RWPE2 (cell line): ENCODE measurements around the gene PSG5.
"Not testable (repeated sequence)": the region's sequence is repeated elsewhere in the genome, so short reads cannot be mapped to it uniquely, and the experiment has no call there.

Experiments used
- ATAC-seq: fragments of 200-7000 bp; cut with Tn5 transposase; 3 replicates; pipeline ENCODE4 v1.9.1; 2021; ENCODE audit warnings: low read depth
- DNase-seq: peaks from one replicate; pipeline ENCODE4 v3.0.0-alpha.2; 2020; ENCODE audit warnings: low spot score
- H3K27ac ChIP-seq: fragments of 450-650 bp; 2 replicates; pipeline ENCODE4 v1.5.1; 2017; ENCODE audit warnings: mild to moderate bottlenecking; ENCODE audit not compliant: poor library complexity, severe bottlenecking
- H3K27me3 ChIP-seq: fragments of 250-450 bp; sonication (Bioruptor Pico); 2 replicates; pipeline ENCODE4 v1.5.1; 2021; ENCODE audit warnings: mild to moderate bottlenecking, moderate library complexity; ENCODE audit not compliant: insufficient read depth, poor library complexity, severe bottlenecking
- H3K36me3 ChIP-seq: fragments of 250-450 bp; sonication (Bioruptor Pico); 2 replicates; pipeline ENCODE4 v1.5.1; 2020; ENCODE audit warnings: low read depth, mild to moderate bottlenecking, moderate library complexity
- H3K4me1 ChIP-seq: fragments of 250-450 bp; sonication (Bioruptor Pico); 2 replicates; pipeline ENCODE4 v1.5.1; 2021; ENCODE audit warnings: mild to moderate bottlenecking, moderate library complexity; ENCODE audit not compliant: insufficient read depth, poor library complexity, severe bottlenecking
- H3K4me3 ChIP-seq: fragments of 250-450 bp; sonication (Bioruptor Pico); 2 replicates; pipeline ENCODE4 v1.5.1; 2021; ENCODE audit warnings: mild to moderate bottlenecking, moderate library complexity; ENCODE audit not compliant: severe bottlenecking
- H3K9me3 ChIP-seq: fragments of 250-450 bp; sonication (Bioruptor Pico); 2 replicates; pipeline ENCODE4 v1.5.1; 2021; ENCODE audit warnings: mild to moderate bottlenecking, moderate library complexity; ENCODE audit not compliant: severe bottlenecking
- TF ChIP-seq, protein P1 (sequence below): fragments of 450-650 bp; IDR thresholded peaks from one replicate; pipeline ENCODE4 v1.5.1; 2017; ENCODE audit warnings: mild to moderate bottlenecking, moderate library complexity; ENCODE audit not compliant: poor library complexity, severe bottlenecking

PSG5 gene

DNA sequence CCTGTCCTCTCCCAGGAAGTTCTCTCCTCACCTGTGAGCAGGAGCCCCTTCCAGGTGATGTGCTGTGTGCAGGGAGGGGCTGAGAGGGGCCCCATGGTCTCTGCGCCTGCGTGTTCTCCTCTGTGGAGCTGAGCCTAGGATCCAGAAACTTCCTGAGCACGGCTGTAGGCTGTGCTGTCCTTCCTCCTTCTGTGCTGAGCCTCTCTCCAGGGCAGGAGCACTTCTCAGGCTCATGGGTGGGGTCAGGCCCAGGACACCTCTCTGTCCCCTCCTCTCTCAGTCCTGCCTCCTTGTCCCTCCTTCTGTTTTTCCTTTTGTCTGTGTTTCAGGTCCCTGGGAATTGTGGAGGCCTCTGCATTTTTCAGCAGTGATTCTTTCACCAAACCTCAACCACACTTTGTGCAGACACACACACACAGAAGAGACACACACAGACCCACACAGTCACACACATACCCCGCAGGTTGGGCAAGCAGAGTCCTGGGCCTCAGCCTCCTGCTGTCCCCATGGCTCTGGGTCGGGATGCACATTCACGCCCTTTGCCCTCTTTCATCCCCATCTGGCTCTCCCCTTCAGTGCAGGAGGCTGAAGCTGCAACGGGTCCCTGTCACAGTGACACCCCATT, at the start of gene PSG5:
Gene PSG5, minus strand, starts transcription at position 226 of the 625 bp plus-strand sequence. Its CDS starts 131 bp downstream, at position 95.
- peaks cover 19% of the 10 kb centered on the region for H3K4me1 ChIP-seq
- H3K27ac ChIP-seq, H3K27me3 ChIP-seq, DNase-seq, H3K36me3 ChIP-seq, ATAC-seq, H3K4me3 ChIP-seq, H3K9me3 ChIP-seq: not testable (repeated sequence)

DNA sequence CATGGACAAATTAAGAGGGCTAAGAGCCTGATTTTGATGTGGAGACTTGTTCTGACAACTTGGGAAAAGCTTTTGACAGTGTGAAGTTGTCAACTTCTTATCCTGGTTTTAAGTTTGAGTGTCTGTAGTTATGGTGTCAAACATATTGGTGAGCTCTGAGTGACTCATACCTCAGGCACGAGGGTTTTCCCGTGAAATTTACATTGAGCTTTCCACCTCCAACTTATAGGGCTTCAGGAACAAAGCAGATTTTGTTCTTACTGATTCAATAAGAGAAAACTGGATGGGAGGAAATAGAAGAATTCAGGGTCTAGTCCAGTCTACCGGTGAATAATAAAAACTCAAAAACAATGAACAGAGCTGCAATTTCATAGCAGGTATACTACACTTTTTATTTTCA, 49.4 kb upstream of the PSG5 start:
- H3K4me1 ChIP-seq, DNase-seq, ATAC-seq, H3K9me3 ChIP-seq, H3K4me3 ChIP-seq, H3K27ac ChIP-seq, H3K36me3 ChIP-seq, H3K27me3 ChIP-seq: not testable (repeated sequence)

DNA sequence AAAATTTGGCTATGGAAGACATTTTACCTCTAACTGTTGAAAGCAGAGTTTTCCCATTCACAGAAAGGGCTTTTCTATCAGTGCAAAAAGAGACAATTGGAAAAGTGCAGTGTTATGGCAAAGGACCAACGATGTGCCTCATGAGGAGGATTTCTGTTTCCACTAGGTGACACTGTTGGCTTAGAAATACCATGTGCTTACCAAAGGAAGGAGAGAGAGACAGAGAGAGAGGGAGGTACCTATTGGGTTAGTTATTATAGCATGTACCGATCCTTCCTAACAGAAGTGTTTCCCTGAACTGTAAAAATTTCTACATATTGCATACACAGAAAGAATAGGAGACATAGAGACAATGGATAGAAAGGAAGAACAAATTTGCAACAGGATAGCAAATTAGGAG, 43.0 kb upstream of the PSG5 start:
- Histone ChIP-seq H3K27ac (no peak overlapping the region), H3K4me1 (no peaks in the 10 kb centered on the region), H3K9me3 (peaks cover 4% of the 10 kb centered on the region), H3K4me3 (no peak overlapping the region), H3K36me3 (no peaks in the 10 kb centered on the region), H3K27me3 (no peaks in the 10 kb centered on the region)
- DNase-seq = no peak
- TF ChIP-seq, protein P1, sequence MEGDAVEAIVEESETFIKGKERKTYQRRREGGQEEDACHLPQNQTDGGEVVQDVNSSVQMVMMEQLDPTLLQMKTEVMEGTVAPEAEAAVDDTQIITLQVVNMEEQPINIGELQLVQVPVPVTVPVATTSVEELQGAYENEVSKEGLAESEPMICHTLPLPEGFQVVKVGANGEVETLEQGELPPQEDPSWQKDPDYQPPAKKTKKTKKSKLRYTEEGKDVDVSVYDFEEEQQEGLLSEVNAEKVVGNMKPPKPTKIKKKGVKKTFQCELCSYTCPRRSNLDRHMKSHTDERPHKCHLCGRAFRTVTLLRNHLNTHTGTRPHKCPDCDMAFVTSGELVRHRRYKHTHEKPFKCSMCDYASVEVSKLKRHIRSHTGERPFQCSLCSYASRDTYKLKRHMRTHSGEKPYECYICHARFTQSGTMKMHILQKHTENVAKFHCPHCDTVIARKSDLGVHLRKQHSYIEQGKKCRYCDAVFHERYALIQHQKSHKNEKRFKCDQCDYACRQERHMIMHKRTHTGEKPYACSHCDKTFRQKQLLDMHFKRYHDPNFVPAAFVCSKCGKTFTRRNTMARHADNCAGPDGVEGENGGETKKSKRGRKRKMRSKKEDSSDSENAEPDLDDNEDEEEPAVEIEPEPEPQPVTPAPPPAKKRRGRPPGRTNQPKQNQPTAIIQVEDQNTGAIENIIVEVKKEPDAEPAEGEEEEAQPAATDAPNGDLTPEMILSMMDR = no peak
- no peak for ATAC-seq

DNA sequence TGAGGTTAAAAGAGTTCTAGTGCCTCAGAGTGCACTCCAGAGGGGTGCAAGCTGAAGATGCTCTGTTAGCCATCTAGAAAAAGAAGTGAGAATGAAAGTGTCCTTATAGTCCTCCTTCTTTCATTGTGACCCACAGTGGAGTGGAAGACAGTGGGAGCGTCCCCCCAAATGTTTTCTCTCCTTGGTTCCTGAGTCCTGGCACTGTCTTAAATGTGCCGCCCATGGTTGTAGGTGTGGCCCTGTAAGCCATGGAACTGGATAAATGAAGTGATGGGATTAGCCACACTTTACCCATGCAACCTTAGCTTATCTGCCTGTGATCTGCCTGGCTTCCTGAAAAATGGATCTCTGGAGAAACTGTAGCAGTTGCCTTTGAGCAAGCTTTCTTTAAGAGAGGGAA, 42.4 kb upstream of the PSG5 start:
- H3K27me3 ChIP-seq = not testable (repeated sequence)

DNA sequence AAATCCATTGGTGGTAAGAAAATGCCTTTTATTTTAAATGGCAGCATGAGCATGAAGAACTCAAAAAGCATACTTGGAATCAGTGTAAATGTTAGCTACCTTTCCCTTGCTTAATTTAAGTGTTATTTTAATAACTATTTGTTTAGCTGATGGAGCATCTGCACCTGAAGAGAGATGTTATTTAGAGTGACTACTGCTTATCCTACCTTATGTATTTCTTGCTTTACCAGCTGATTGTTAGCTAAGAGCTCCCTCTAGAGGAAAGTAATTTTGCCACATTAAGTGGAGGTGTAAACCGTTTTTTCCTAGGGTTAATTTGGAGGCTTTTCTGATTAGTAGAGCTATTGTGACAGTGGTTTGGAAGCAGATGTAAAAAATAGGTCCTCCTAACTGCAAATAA, 40.6 kb upstream of the PSG5 start:
- not testable (repeated sequence) for H3K9me3 ChIP-seq, H3K4me1 ChIP-seq, H3K27me3 ChIP-seq, DNase-seq, H3K36me3 ChIP-seq, ATAC-seq, H3K4me3 ChIP-seq, H3K27ac ChIP-seq

More for the DNA sequence above, 42.4 kb upstream of the PSG5 start:
- not testable (repeated sequence) for ATAC-seq, H3K9me3 ChIP-seq, DNase-seq, H3K4me1 ChIP-seq, H3K36me3 ChIP-seq, H3K27ac ChIP-seq, H3K4me3 ChIP-seq

DNA sequence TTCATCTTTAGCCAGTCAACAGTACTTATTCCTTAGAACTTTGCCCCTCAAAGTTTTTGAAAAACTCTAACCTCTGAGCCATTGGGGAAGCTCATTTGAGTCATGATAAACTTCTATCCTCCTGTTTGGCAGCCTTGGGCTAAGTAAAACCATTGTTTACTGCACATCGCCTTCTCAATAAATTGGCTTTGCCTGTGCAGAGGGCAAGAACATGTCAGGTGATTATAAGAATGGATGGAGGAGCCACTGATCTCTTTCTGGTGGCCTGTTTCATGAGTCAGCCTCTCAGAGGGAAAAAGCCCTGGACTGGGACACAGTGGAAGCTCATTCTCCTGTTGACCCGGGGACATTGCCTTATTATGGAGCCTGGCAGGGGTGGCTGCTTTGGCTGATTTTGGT, 38.5 kb upstream of the PSG5 start:
- no peak for DNase-seq
- peaks cover 4% of the 10 kb centered on the region for H3K9me3 ChIP-seq
- no peaks in the 10 kb centered on the region for H3K36me3 ChIP-seq
- no peaks in the 10 kb centered on the region for H3K27me3 ChIP-seq
- TF ChIP-seq, protein P1 = no peak
- ATAC-seq = no peak
- no peaks in the 10 kb centered on the region for H3K4me1 ChIP-seq
- no peak overlapping the region for H3K4me3 ChIP-seq
- no peak overlapping the region for H3K27ac ChIP-seq

DNA sequence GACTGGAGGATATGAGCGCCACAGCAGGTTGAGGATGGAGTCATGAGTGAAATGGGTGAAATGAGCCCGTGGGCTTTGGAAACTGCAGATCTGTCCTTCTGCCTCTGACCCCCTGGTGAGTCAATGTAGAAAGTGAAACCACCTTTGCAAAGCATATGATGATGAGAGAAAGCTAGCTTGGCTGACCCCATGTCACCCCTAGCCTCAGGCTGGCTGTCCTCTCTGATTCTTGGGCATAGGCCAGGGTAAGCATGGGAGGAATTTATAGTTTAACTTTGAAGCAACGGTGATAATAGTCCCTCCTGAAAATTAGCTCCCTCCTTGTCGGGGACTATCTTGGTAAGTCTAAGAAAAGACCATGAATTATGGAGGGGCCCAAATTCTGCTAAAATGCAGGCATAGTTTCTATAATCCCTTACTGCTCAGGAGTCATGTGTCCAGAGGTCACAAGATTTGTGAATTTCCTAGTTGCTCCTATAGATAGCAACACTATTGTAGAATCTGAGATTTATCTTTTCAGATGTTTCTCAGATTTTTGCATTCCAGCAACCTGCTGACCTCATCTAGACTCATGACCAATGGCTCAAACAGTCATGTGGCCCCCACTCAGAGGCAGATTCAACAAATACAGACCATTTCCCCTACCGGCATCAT, 38.0 kb upstream of the PSG5 start:
- H3K27me3 ChIP-seq, H3K27ac ChIP-seq, H3K9me3 ChIP-seq, H3K4me3 ChIP-seq, H3K4me1 ChIP-seq, DNase-seq, H3K36me3 ChIP-seq, ATAC-seq: not testable (repeated sequence)

DNA sequence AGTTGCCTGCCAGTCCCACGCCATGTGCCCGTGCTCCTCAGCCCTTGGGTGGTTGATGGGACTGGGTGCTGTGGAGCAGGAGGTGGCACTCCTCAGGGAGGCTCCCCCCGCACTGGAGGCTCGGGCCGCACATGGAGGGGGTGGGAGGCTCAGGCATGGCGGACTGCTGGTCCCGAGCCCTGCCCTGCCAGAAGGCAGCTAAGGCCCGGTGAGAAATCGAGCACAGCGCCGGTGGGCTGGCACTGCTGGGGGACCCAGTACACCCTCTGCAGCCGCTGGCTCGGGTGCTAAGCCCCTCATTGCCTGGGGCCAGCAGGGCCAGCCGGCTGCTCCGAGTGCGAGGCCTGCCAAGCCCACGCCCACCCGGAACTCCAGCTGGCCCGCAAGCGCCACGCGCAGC, 35.6 kb upstream of the PSG5 start:
- not testable (repeated sequence) for H3K27me3 ChIP-seq, H3K36me3 ChIP-seq, H3K9me3 ChIP-seq, H3K4me3 ChIP-seq, ATAC-seq, DNase-seq, H3K27ac ChIP-seq, H3K4me1 ChIP-seq

DNA sequence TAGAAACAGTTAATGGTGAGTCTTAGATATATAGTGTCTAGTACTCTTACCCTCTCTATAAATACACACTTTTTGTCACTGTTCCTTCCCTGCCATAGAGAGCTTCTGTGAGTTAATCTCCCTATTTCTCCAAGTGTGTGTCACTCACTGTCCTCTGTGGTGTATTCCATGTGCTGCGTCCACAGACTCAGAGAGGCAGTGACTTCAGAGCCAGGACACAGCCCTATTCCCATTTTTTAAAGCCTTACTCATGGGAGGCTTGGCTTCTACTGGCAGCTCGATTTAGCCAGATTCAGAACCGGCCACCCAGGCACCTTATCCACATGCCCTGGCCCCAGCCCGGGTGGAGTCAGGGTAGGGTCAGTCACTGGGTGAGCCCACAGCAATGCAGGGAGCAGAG, 32.8 kb upstream of the PSG5 start:
- not testable (repeated sequence) for H3K4me3 ChIP-seq, ATAC-seq, DNase-seq, H3K4me1 ChIP-seq, H3K9me3 ChIP-seq, H3K27me3 ChIP-seq, H3K36me3 ChIP-seq, H3K27ac ChIP-seq

DNA sequence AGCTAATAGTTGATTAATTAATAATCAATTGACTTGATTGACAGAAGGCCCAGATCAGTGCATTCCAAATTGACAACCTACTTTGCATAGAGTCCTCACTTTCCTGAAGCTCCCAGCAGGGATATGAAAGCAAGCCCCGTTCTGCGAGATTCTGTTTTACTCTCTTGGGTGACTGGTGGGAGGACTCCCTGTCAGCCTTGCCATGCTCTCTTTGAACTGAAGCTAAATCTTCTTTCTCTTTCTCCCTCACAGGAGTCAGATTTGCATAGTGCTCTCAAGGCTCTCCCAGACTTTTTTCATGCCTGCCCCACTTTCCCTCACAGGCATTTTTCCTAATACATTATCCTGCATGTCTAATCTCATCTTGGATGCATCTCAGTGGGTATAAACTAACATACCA, 29.5 kb upstream of the PSG5 start:
- not testable (repeated sequence) for H3K27me3 ChIP-seq, H3K4me3 ChIP-seq, H3K36me3 ChIP-seq, ATAC-seq, H3K4me1 ChIP-seq, H3K9me3 ChIP-seq, H3K27ac ChIP-seq, DNase-seq
